Natural killer cell (primary cell): Measurements from ENCODE around the gene CEP250. TPM values are rescaled to one million over a fixed set of nuclear protein-coding genes. Genes with fewer than 3 reads are reported as not detected.

Source experiments
- ATAC-seq, 3 donors: fragments of 150-1000 bp in 2 of 3; fragments of 200-7000 bp in 1 of 3; cut with Tn5 transposase; 1 replicate in 1 of 3; 2 replicates in 2 of 3; pipeline ENCODE4 v1.10.0; 2021; ENCODE audit warnings: mild to moderate bottlenecking in 2 of 3, moderate library complexity in 2 of 3
- DNase-seq, 2 donors: peaks; one replicate each; pipeline versions ENCODE4 v3.0.0 to v3.0.0-alpha.2; 2013 to 2021; ENCODE audit warnings: mixed read lengths in 1 of 2
- H3K27ac ChIP-seq: one replicate; pipeline ENCODE4 v1.5.1; 2013; ENCODE audit warnings: mild to moderate bottlenecking, low read length
- H3K27me3 ChIP-seq: one replicate; pipeline ENCODE4 v1.6.1; 2013; ENCODE audit warnings: low read length; ENCODE audit not compliant: control insufficient read depth, insufficient read depth
- H3K36me3 ChIP-seq: one replicate; pipeline ENCODE4 v1.6.1; 2013; ENCODE audit warnings: low read length; ENCODE audit not compliant: control insufficient read depth, insufficient read depth
- H3K4me1 ChIP-seq: one replicate; pipeline ENCODE4 v1.6.1; 2013; ENCODE audit warnings: low read length; ENCODE audit not compliant: control insufficient read depth, insufficient read depth
- H3K4me3 ChIP-seq: one replicate; pipeline ENCODE4 v1.5.1; 2013; ENCODE audit warnings: low read length
- H3K9me3 ChIP-seq: one replicate; pipeline ENCODE4 v1.6.1; 2013; ENCODE audit warnings: low read length; ENCODE audit not compliant: control insufficient read depth, insufficient read depth
- H3K27ac Mint-ChIP-seq, 2 donors: one replicate each; pipeline ENCODE4 v1.8.0; 2022; ENCODE audit warnings: mild to moderate bottlenecking in 2 of 2, mixed read lengths in 2 of 2, moderate library complexity in 1 of 2
- H3K27me3 Mint-ChIP-seq, 2 donors: one replicate each; pipeline ENCODE4 v1.8.0; 2022; ENCODE audit warnings: low read depth in 2 of 2, mixed read lengths in 2 of 2
- H3K36me3 Mint-ChIP-seq: one replicate; pipeline ENCODE4 v1.8.0; 2022; ENCODE audit warnings: mixed read lengths
- H3K4me1 Mint-ChIP-seq, 2 donors: one replicate each; pipeline ENCODE4 v1.8.0; 2022; ENCODE audit warnings: mixed read lengths in 2 of 2
- H3K4me3 Mint-ChIP-seq: one replicate; pipeline ENCODE4 v1.8.0; 2022; ENCODE audit warnings: mild to moderate bottlenecking, moderate library complexity, mixed read lengths
- H3K9me3 Mint-ChIP-seq, 2 donors: one replicate each; pipeline ENCODE4 v1.8.0; 2022; ENCODE audit warnings: mixed read lengths in 2 of 2
- WGBS: methylation state at CpG from one replicate; pipeline ENCODE4 v1.1.7; 2013; ENCODE audit warnings: missing lambda C conversion rate; ENCODE audit not compliant: insufficient coverage; 5-methylcytosine and 5-hydroxymethylcytosine counted together
- intact Hi-C: fragments of 100-400 bp; cut with micrococcal nuclease; formaldehyde crosslinking; loops from one replicate; pipeline ENCODE4 v1.14.2; 2022
- total RNA-seq, 4 donors: library from RNA; stranded (reverse); fragments of 120-200 nt in 1 of 4; gene quantifications; one replicate each; pipeline versions ENCODE4 v1.2.3 to v1.2.4, GENCODE V29; 2013 to 2022
- TF ChIP-seq, protein P1 (sequence below): fragments of 200-600 bp; IDR thresholded peaks from one replicate; pipeline ENCODE4 v1.8.0; 2022; ENCODE audit warnings: antibody characterized with exemption

The CEP250 gene
- total RNA-seq, 3 donors from 2014 or later (not counting 1 experiment from before 2014, with no cell fraction given): 61.5 to 91.8 (median 80.8) TPM

GRCh38 chr20:35491823-35492222, 36.4 kb downstream of the CEP250 start:
- H3K36me3 Mint-ChIP-seq: peaks cover 15% of the 10 kb centered on the region
- H3K27ac Mint-ChIP-seq: peak overlapping the region; percentile 97 to 99
- no peak for DNase-seq
- H3K36me3 ChIP-seq: peaks cover 40% of the 10 kb centered on the region
- H3K27me3 ChIP-seq: no peaks in the 10 kb centered on the region
- peaks cover 55% of the 10 kb centered on the region for H3K4me1 ChIP-seq
- H3K4me3 Mint-ChIP-seq: peak overlapping the region; percentile 99
- TF ChIP-seq, protein P1, sequence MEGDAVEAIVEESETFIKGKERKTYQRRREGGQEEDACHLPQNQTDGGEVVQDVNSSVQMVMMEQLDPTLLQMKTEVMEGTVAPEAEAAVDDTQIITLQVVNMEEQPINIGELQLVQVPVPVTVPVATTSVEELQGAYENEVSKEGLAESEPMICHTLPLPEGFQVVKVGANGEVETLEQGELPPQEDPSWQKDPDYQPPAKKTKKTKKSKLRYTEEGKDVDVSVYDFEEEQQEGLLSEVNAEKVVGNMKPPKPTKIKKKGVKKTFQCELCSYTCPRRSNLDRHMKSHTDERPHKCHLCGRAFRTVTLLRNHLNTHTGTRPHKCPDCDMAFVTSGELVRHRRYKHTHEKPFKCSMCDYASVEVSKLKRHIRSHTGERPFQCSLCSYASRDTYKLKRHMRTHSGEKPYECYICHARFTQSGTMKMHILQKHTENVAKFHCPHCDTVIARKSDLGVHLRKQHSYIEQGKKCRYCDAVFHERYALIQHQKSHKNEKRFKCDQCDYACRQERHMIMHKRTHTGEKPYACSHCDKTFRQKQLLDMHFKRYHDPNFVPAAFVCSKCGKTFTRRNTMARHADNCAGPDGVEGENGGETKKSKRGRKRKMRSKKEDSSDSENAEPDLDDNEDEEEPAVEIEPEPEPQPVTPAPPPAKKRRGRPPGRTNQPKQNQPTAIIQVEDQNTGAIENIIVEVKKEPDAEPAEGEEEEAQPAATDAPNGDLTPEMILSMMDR: no peak
- ATAC-seq: peak in 2 of 3 donors; percentile 13 to 16
- peak overlapping the region; percentile 93 for H3K27ac ChIP-seq
- intact Hi-C loops: loop anchor here (2.0 kb wide), 1 partner anchor 125 kb away; no protein-coding TSS in a partner anchor
- H3K27me3 Mint-ChIP-seq: no peaks in the 10 kb centered on the region
- H3K4me1 Mint-ChIP-seq: peaks cover 80 to 81% of the 10 kb centered on the region in 2 donors
- no peaks in the 10 kb centered on the region for H3K9me3 ChIP-seq
- H3K9me3 Mint-ChIP-seq: no peaks in the 10 kb centered on the region
- peak overlapping the region; percentile 93 for H3K4me3 ChIP-seq
- WGBS: 55% methylated on average over 5 of the region's 5 CpGs

- Histone ChIP-seq H3K4me1 (peaks cover 54% of the 10 kb centered on the region), H3K9me3 (no peaks in the 10 kb centered on the region), H3K4me3 (no peak overlapping the region), H3K36me3 (peaks cover 45% of the 10 kb centered on the region), H3K27me3 (no peaks in the 10 kb centered on the region), H3K27ac (peak overlapping the region; percentile 93)
- intact Hi-C loops: no loop called here
- Mint-ChIP-seq H3K9me3 (no peaks in the 10 kb centered on the region), H3K27ac (peak overlapping the region; percentile 97 to 99), H3K27me3 (no peaks in the 10 kb centered on the region), H3K4me1 (peaks cover 75 to 76% of the 10 kb centered on the region in 2 donors), H3K36me3 (peaks cover 15% of the 10 kb centered on the region), H3K4me3 (peak overlapping the region; percentile 99)
- DNase-seq (no peak), ATAC-seq (no peak)
- WGBS: 91% methylated on average over 5 of the region's 6 CpGs
- TF ChIP-seq, protein P1: no peak
These were observed 37.0 kb downstream of the CEP250 start for GRCh38 chr20:35492352-35492751.

GRCh38 chr20:35496481-35496880, 41.1 kb downstream of the CEP250 start:
- peaks cover 83% of the 10 kb centered on the region for H3K36me3 ChIP-seq
- Mint-ChIP-seq H3K9me3 (no peaks in the 10 kb centered on the region), H3K4me1 (peaks cover 49 to 53% of the 10 kb centered on the region in 2 donors), H3K36me3 (peaks cover 32% of the 10 kb centered on the region), H3K4me3 (no peak overlapping the region), H3K27ac (no peak overlapping the region), H3K27me3 (no peaks in the 10 kb centered on the region)
- H3K9me3 ChIP-seq: no peaks in the 10 kb centered on the region
- TF ChIP-seq, protein P1: no peak
- WGBS: 94% methylated on average over 3 of the region's 3 CpGs
- DNase-seq (no peak), ATAC-seq (no peak)
- no peaks in the 10 kb centered on the region for H3K27me3 ChIP-seq
- H3K4me3 ChIP-seq: no peak overlapping the region
- intact Hi-C loops: no loop called here
- H3K27ac ChIP-seq: no peak overlapping the region
- H3K4me1 ChIP-seq: peaks cover 20% of the 10 kb centered on the region

GRCh38 chr20:35497320-35497719, 41.9 kb downstream of the CEP250 start:
- Histone ChIP-seq H3K9me3 (no peaks in the 10 kb centered on the region), H3K27me3 (no peaks in the 10 kb centered on the region), H3K27ac (no peak overlapping the region), H3K4me1 (peaks cover 12% of the 10 kb centered on the region), H3K36me3 (peaks cover 92% of the 10 kb centered on the region), H3K4me3 (no peak overlapping the region)
- H3K36me3 Mint-ChIP-seq: peaks cover 38% of the 10 kb centered on the region
- H3K27ac Mint-ChIP-seq: peak overlapping the region in 1 of 2 donors; percentile 31
- no peak overlapping the region for H3K4me3 Mint-ChIP-seq
- intact Hi-C loops: no loop called here
- H3K27me3 Mint-ChIP-seq: no peaks in the 10 kb centered on the region
- TF ChIP-seq, protein P1: no peak
- 96% methylated on average over 5 of the region's 5 CpGs for WGBS
- no peak for DNase-seq
- H3K9me3 Mint-ChIP-seq: no peaks in the 10 kb centered on the region
- ATAC-seq: no peak
- peaks cover 46 to 50% of the 10 kb centered on the region in 2 donors for H3K4me1 Mint-ChIP-seq
